Fibroblast of skin of right biceps (primary cell): ENCODE results near the gene NUDT3.
A peak's percentile ranks its signal among the peaks of the same experiment; 100 is the strongest.

Experiments used
- DNase-seq: peaks from one replicate; pipeline ENCODE4 v3.0.0-alpha.2; 2013

Gene NUDT3

DNA sequence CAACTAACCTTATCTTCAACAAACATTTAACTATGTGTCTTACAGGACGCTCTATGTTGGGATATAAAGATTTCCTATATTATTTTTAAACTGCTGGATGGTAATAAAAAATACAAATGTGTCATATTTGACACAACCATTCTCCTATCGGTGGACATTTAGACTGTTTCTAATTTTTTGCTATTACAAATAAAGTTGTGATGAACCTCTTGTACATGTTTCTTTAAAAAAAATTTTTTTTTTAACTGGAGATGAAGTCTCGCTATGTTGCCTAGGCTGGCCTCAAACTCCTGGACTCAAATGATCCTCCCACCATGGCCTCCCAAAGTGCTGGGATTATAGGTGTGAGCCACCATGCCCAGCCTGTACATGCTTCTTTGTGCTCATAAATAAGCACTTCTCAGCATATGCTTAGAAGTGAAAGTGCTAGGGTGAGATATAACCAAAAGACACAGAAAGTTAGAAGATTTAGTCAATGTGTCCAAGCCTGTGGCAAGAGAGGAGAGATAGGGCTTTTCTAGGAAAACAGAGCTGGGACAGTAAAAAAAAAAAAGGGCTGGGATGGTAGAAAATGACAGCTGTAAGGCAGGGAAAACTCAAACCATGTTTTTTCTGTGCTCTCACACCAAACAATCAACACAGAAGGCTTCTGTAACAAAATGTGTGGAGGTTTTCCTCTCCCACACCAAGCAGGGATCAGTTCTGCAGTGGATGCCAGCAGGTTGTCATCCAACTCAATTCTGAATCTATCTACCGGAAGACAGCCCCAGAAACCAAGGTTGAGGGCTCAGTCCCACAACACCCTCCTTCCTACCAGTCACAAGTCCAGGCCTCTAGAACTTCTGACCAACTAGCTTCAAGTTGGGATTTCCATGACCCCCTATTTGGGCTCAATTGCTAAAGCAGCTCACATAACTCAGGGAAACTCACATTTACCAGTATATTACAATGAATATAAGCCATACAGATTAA is 73.7 kb downstream of the NUDT3 start:
- DNase-seq, result no peak

DNA sequence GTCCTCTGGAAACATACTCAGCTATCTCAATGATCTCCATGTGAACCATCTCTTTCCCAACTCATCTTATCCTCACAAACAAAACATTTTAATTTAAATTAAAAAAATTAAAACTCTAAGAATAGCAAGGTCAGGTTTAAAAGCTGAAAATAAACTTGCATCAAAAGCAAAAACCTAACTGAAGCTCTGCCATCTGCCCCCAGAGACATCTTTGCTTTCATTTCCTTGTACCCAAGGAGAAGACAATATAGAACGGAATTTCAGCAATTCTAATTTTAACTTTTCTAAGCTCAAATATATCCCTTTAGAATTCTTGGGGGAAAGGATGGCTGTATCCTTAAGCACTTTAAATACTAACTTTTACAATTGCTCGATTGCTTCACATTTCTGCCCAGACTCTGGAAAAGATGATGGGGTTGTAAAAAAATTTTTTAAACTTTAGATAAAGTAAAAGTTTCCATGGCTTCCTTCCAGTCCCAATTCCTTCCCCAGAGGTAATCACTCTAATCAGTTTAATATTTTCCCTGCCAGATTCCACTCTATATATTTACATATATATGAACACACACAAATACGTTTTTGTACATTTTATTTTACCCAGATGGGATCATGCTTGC is 74.5 kb downstream of the NUDT3 start:
- peak; percentile 41 for DNase-seq

DNA sequence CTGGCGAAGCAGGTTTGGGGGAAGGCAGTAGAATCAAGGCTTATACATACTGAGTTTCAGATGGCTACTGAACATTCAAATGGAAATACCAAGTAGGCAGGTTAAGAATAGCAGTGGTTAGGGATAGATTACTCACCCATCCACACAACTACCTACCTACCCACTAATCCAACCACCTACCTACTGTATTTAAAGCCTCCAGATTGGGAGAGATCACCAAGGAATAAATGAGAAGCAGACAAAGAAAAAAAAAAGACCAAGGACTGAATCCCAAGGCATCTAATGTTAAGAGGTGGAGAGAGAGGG is 75.3 kb downstream of the NUDT3 start:
- no peak for DNase-seq

DNA sequence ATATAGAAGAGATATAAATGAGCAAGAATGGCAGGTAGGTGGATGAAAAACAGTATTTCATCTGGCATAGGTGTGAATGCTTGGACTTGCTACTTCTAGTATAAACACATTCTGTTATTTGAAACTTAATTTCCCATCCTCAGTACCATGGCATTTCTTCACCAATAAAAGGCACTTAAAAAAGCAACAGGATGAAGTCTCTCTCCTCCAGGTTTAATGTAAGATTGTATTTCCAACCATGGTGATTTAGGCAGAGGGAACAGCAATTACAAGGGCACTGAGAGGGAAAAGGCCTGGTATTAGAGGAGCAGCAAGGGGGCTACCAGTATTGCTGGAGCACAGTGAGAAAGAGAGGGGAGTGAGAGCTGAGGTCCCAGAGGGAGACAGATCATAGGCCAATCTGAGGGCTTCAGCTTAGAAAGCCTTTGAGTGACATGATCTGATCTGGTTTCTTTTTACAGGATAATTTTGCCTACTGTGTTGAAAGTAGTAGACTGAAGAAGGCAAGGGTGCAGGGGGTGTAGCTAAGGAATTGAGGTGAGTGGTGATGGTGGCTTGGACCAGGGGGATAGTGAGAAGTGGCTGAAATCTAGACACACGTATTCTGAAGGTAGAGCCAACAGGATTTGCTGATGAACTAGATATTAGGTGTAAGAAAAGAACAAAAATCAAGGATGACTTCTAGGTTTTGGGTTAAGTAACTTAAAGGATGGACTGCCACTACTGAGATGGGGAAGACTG is 75.9 kb downstream of the NUDT3 start:
- DNase-seq, result no peak

DNA sequence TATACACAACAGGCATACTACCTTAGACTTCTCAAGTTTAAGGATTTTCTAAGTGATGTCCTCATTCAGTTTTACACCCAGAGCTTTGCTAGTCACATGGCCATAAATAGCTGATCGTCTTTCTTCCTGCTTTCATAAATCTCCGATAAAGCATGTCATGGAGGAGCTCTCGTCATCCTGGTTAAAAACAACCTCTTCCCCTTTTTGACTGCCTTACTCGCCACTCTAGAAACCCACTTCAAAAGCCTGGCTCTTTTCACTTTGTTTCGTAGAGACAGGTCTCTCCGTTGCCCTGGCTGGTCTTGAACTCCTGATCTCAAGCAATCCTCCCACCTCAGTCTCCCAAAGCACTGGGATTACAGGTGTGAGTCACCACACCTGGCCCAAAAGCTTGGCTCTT is 76.7 kb downstream of the NUDT3 start:
- DNase-seq, result no peak

DNA sequence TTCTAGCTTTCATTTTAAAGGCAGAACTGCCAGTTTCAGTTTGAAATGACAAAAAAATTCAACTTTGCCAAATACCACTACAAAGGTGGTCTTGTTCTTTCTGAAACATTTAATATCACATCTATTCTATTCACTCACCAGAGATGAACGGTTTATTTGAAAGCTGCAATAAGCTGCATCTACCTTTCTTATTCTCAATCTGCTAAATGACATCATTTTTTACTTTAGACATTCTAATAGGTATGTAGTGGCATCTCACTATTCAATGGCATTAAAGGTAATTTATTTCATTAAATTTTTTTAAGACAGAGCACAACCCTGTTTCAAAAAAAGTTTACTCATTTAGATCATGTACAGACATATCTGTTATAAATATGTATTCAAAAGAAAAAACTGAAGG is 77.2 kb downstream of the NUDT3 start:
- no peak for DNase-seq

DNA sequence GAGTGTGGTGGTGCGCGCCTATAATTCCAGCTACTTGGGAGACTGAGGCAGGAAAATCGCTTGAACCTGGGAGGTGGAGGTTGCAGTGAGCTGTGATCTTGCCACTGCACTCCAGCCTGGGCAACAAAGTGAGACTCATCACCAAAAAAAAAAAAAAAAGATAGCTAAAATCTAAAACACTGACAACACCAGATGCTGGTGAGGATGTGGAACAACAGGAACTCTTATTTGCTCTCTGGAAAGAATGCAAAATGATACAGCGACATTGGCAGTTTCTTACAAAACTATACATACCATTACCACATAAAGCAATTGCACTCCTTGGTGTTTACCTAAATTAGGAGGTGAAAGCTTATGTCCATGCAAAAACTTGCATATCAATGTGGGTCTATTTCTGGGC is 80.2 kb downstream of the NUDT3 start:
- DNase-seq, result no peak

DNA sequence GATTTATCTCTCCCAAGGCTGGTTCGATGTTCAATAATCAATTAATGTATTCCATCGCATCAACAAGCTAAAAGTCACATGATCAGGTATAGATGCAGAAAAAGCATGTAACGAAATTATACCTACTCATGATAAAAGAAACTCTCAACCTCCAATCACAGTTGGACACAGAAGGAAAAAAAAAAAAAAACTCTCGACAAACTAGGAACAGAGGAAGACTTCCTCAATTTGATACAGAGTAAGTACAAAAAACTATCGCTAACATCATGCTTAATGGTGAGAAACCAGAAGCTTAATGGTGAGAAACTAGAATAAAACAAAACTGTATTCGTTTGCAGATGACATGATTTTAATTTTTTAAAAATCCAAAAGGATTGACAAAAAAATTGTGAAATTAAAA is 81.7 kb downstream of the NUDT3 start:
- DNase-seq, result no peak

DNA sequence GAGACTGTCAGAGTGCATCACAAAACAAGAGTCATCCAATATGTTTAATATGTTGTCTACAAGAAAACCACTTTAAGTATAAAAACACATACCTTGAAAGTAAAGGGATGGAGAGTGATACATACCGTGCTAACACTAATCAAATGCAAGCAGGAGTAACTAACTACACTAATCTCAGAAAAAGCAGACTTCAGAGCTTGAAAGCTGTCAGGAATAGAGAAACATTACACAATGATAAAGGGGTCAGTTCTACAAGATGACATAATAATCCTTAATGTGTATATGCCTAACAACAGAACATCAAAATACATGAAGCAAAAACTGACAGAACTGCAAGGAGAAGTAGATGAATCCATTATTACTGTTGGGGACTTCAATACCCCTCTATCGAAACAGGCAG is 84.0 kb downstream of the NUDT3 start:
- DNase-seq, result no peak

DNA sequence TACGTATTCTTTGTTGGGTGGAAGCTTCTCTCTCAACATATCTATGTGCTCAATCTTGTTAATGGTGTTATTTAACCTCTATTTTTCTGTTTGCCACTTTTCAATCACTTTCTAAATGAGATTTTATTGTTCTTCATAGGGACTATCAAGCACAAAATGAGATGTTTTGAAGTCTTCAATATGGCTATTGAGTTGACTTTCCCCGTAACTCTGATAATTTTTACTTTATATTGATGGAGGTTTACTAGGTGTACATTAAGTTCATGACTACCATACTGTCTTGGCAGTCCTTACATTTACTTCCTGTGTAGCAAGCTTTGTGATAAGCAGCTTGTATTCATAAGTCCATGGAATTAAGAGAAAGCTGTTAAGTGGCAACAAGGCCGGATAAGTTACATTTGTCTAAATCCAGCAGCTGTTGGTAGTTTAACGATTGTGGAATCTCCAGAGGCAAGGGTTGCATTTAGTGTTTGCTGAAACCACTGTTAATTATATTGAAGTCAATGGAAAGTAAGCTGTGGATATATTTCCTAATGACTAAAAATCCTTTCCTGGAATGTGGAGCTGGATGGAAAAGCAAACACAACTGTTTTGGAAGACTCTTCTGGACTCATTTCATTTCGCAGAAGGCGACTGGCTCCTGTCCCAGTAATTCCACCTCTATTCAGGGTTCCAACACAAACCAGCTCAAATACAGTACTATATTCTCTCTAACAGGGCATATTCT is 86.3 kb downstream of the NUDT3 start:
- peak; percentile 30 for DNase-seq

DNA sequence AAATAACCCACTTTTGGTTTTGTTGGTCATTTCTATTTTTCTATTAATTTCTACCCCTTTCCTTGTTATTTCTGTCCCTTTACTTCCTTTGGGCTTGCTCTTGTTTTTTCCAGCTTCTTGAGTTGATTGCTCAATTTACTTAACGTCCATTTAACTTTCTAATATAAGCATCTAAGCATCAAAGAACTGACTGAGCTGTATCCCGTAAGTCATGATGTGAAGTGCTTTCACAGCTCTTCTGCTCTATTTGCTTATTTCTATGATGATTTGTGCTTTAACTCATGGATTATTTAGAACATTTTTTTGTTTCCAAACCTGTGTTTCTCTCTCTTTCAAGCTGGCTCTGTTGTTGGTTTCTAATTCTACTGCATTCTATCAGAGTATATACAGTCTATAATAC is 87.0 kb downstream of the NUDT3 start:
- no peak for DNase-seq

DNA sequence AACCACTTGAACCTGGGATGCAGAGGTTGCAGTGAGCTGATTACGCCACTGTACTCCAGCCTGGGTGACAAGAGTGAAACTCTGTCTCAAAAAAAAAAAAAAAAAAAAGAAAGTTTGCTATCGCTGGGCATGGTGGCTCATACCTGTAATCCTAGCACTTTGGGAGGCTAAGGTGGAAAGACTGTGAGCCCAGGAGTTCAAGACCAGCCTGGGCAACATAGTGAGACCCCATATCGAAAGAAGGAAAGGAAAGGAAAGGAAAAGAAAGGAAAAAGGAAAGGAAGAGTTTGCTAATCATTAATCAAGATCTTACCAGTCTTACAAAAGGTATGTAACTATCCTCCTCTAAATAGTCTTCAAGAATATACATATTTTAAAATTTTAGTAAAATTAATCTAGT is 88.3 kb downstream of the NUDT3 start:
- no peak for DNase-seq

DNA sequence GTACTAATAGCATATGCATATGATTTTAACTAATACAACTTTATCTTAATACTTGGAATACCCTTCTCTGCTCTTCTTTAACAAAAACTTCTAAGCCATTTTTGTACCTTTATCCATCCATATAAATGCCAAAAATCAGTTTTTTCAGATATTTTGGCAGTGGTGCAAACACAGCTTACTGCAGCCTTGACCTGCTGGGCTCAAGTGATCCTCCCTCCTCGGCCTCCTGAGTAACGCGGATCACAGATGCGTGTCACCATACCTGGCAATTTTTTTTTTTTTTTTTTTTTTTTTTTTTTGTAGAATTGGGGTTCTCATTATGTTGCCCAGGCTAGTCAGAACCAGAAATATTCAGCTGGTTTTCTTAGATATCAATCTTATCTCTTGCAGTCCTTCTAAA is 89.5 kb downstream of the NUDT3 start:
- DNase-seq, result no peak

DNA sequence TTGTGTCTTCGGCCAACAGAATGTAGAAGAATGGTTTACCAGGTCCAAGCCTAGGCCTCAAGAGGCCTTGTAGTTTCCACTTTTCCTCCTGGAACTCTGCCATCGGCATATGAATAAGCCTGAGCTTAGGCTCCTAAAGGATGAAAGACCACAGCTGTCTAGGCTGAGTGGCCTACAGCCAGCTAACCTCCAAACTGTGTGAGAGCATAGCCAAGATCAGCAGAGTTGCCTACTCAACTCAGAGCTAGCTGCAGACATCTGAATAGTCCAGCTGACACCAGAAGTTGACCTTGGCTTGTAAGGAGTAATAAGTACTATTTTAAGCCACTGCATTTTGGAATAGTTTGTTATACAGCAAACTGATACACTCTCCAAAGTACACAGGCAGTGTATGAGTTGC is 91.1 kb downstream of the NUDT3 start:
- peak; percentile 69 for DNase-seq

DNA sequence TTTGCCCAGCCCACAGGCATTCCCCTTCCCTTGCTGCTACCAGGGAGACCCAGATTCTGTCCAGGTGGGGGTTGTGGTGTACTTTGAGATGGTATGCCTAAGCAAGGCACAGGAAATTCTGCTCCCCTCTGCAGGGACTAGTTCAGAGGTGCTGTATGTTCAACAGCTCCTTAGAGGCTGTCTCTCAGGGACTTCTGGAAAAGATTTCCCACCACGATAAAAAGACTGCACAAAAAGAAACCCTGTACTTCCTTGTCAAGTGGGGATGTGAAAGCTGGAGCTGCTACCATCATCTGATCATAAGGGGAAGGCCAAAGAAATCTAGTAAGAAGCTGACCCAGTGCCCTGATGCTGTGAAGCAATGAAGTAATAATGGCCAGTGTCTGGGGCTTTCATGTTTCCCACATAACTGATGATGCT is 92.1 kb downstream of the NUDT3 start:
- DNase-seq, result no peak

DNA sequence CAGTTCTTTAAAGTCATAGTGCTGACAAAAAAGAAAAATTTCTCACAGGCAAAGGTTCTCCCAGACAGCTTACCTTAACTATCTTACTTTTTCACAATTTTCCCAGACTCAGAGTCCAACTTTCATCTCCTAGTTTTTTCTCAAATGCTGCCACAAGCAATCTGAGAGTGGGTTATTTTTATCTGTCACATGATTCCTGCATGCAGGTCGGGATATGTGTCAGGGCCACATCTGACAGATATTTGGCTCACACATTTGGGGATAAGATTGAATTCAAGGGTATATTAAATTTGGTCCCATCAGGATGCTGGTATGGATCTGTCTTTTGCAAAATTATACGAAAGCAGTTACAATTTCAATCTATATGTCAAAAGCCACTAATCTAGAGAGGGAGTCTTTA is 93.5 kb downstream of the NUDT3 start:
- DNase-seq, result no peak

DNA sequence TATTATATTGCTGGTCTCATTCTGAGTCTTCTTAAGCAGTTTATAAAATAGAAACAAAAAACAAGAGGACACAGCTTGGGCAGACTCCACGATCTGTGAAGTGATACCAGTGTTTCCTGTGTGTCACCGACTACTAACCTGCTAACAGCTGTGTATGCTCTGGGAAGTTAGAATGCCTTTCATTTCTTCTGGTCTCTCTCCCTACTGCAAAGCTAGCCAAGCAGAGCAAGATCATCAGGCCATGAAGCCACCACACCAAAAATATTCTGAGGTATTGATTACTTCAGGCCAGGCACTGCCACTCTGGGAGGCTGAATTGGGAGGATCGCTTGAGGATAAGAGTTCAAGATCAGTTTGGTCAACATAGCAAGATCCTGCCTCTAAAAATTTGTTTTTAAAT is 96.7 kb downstream of the NUDT3 start:
- DNase-seq, result no peak

DNA sequence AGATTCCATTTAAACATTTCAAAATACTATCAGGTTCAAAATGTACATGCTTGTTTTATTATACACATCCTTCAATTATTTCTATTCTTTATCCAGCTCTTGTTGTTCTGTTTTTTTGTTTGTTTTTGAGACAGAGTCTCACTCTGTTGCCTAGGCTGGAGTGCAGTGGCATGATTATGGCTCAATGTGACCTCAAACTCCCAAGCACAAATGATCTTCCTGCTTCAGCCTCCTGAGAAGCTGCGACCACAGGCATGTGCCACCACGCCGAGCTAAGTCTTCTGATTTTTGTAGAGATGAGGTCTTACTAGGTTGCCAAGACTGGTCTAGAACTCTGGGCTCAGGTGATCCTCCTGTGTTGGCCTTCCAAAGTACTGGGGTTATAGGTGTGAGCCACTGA is 99.5 kb downstream of the NUDT3 start:
- DNase-seq, result no peak

DNA sequence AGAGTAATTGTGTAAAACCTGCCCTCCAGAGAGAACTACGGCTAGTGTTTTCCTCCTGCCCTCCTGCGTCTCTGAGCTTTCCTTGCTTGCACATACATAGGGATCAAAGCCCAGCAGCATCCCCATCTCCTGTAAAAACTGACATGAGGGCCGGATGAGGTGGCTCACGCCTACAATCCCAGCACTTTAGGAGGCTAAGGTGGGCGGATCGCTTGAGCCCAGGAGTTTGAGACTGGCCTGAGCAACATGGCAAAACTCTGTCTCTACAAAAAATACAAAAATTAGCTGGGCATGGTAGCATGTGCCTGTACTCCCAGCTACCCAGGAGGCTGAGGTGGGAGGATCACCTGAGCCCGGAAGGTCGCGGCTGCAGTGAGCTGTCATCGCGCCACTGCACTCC is 103.3 kb downstream of the NUDT3 start:
- no peak for DNase-seq

DNA sequence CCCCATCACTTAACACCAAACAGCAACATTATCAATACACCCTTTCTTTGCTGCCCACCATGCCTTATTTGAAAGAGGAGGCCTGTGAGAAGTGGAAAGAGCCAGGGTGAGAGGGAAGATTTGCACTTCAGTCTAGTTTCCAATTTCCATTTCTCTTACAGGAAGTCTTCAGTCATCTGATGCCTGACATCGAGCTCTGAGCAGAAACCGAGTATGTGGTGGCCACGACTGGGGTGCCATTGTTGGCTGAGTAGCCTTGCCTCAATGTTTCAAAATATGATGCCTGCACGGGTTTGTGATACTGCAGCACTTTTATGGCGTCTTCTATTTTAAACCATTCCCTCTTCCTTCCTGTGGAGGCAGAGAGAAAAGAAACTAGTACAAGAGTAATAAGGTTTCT is 103.9 kb downstream of the NUDT3 start:
- no peak for DNase-seq

DNA sequence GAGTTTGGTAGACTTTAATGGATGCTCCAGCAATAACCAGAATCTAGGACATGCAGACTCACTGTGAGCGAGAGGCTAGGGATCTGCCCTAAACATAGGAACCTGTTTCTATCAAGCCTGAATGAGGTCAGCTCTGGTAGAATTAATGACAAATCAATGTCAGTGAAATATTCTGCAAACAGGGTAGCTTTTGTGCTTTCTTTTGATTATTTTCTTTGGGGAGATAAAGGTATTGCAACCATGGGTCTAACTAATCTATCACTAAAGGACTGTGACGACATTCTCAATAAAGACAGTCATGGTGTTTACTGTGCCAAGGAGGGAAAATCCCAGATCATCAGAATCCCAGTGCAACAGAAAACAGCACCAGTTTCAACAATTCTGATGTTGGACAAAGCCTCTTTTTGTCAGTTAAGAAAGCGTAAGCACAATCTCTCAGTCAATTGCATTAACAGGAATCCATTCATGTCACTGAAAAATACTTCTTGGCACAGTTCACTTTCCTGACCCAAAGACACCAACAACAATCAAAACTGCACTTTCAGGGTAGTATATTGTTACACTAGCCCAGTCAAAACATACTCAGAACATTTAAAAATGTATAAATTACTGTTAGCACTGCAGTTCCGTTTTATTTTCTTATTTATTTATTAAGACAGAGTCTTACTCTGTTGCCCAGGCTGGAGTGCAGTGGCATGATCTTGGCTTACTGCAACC is 106.9 kb downstream of the NUDT3 start:
- DNase-seq, result no peak

DNA sequence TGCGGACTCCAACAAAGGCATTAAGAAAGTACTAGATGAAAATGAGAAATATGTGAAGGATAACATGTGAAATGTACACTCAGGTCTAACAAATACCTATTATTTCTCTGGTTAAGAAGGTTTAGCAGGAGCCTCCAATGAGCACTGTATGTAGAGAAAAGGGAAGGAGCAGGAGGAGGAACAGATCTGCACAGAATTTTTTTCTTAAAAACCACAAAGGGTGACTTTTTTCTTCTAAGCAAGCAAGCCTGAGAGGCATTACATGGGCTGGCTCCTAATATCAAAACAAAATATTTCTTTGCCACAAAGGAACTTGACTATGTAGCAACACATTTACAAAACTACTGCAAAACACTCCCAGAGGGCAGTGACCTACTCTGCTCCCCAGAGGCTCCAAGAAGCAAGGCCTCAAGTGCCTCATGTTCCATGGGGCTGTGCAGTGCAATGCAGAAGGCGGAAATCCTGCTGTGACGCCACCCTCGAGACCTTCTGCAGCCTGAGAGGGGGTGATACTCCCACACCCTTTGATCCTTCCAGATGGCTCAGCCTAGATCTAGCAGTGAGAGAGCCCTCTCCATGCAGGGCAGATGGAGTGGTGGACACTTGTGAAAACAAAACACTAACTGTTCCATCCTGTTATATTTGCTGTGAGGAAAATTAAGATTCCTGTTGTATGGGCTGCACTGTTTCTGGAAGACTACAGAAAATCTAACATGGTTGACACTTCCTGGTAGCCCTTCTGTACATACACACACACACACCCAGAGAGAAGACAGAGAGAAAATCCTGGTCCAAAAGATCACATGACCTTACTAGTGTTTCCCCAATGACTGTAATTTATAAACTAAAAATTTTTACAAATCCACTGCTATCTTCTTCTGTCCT is 107.7 kb downstream of the NUDT3 start:
- peak; percentile 27 for DNase-seq
